GM18505 (cell line): ENCODE measurements around the gene LMO7.

ENCODE experiments used
- ATAC-seq: cut with Tn5 transposase; IDR thresholded peaks from one replicate; pipeline ENCODE4 v1.9.1; 2021; ENCODE audit not compliant: unreplicated experiment
- POLR2A ChIP-seq: IDR thresholded peaks from 4 replicates; pipeline ENCODE4 v1.6.1; 2011; ENCODE audit warnings: borderline replicate concordance; ENCODE audit not compliant: insufficient read depth, insufficient read length; ENCODE audit errors: extremely low read depth

LMO7 gene

DNA sequence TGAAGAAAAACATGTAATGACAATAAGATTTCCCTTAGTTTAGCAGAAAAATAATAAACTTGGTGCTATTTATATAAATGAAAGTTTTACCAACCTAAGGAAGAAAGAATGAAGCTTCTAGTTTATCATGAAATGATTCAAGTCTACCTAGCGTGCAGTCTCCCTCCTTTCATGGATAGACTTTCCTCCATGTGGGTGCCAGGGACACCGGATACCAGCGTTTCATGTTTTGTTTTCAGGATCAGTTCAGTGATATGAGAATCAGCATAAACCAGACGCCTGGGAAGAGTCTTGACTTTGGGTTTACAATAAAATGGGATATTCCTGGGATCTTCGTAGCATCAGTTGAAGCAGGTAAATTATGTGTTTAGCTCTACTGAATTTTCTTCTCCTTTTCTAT, 196.7 kb downstream of the LMO7 start:
- no peak for ATAC-seq
- no peak for TF ChIP-seq POLR2A

DNA sequence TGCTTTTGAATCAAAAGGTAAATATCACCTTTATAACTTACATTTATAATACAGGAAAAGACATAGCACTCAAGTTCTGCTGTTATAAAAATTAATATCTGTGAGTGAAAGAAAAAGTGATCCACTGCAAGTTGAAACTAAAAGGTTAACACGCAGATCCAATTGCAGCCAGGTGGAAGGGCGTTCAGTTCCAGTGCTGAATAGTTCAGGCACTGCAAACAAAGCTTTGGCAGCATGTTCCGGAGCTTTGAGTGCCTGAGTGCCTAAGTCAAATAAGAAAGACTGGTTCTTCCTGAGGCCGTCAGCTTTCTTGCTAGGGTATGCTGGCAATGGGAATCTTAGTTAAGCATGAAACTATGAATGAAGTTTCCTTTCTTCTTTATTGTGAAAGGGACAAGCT, 200.3 kb downstream of the LMO7 start:
- TF ChIP-seq POLR2A, result no peak
- no peak for ATAC-seq

DNA sequence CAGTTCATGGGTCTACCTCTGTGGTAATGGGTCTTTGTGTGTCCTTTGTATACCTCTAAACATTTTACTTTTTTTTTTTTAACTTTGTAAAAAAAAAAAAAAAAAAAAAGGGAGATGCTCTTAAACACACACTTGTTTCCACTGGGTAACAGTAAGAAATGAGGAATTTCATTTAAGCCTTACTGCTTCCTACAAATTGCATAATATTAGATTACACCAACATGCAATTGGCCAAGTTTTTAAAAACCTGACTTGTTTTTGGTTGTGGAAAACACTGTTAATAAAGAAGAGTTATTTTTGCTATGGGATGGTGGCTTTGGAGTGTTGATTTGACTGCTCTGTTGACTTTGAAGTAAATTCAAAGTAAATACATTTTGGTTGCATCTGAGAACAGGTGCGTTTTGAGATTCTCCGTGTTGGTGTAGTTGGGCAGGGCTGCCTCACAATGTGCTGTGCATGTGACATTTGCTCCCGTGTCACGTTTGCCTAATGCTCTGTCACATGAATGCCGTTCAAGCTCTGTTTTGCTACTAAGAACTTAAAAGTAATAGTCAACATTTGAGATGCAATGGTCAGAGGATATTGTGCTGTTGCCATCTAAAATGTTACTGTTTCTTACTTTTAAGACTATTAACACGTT, 202.4 kb downstream of the LMO7 start:
- no peak for TF ChIP-seq POLR2A
- ATAC-seq, result no peak

DNA sequence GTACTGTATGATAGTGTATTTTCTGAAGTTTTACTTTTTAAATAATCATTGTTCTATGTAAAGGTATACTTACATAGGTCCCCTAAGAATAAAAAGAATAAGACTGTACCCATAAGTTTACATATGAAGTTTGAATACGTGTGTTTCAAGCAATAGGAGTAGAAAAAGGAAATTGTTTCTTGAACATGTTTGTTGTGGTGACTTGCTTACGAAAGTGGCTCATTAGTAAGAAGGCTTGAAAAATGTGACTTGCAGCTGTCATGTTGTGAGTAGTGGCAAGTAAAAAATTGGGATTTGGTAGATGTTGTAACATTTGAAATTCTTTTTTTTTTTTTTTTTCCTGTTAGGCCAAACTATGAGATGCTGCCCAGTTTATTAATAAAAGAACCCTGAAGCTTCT, 203.3 kb downstream of the LMO7 start:
- no peak for TF ChIP-seq POLR2A
- ATAC-seq, result no peak

DNA sequence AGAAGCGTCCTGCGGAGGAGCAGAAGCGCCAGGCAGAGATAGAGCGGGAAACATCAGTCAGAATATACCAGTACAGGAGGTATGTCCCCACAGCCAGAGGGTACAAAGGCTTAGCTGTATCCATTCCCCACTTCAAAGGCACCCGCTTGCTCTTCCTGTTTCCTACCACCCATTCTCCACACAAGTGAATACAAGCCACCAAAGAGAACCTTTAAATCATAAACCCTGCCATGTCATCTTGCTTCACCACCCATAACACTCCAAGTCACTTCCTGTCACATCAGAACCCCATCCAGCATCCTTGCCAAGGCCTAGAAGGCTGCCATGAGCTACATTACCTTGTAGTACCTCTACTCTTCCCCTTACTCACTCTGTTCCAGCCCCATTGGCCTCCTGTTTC, 205.8 kb downstream of the LMO7 start:
- no peak for ATAC-seq
- no peak for TF ChIP-seq POLR2A

DNA sequence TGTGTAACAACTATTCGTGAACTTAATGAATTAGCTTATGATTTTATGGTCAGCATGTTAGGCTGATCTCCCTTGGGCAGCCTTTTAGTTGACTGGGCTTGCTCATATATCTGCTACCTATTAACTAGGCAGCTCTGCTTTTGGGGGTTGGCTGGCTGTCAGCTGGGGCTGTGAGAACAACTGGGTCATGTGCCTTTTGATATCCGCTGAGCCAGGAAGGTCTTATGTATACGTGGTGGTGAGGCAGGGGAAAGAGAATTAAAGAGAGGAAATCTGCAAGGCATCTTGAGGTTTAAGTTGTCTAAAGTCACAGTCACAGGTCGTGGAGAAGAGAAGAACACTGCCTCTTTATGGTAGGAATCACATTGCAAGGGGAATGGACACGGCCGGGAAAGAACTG, 206.9 kb downstream of the LMO7 start:
- no peak for TF ChIP-seq POLR2A
- ATAC-seq, result no peak

DNA sequence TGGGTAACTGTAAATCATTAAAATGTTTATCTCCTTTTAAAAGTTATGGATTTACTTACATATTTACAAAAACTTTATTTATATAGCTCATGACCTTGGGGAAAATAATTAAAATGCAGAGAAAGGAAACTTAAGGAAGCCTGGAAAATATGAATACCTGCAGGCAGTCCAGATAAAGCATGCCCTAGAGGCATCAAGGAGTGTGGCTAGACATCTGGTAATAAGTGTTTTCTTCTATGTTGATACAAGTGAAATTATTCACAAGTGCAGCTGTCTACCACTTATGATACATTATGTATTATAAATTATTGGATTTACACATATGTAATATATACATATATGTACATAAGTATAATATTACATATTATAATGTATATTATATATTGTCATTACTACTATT, 207.9 kb downstream of the LMO7 start:
- TF ChIP-seq POLR2A, result no peak
- ATAC-seq, result no peak

DNA sequence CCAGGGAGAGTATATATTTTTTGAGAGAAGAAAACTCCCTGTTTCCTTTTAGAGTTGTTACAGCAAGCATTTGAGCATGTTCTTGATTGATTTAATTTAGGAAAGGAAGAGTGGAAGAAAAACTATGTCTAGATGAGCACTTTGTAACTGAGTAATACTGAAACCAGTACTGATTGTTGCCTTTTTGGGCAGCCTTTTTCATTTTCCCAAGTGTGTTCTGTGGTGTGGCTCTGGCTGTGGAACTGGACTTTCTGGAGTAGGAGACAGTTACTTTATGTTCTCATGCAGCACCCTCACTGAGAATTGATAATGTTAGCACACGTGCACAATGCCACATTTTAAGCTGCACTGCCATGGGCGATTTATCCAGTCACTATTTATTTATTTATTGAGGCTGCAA, 211.5 kb downstream of the LMO7 start:
- ATAC-seq, result no peak
- TF ChIP-seq POLR2A, result no peak

DNA sequence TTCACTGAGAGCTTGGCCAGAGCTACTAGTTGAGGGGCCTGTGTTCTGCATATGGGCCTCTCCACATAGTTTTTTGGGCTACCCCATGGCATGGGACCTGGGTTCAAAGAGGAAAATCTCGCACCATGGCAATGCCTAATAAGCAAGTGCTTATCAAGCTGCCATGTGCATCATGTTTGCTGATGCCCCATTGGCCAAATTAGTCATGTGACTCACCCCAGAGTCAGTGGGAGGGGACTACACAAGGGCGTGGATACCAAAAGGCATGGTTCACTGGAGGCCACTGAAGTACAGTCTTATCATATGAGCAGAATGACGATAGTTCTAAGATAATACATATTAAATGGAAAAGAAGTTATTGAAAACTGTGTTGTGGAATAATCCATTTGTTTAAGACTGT, 214.8 kb downstream of the LMO7 start:
- no peak for ATAC-seq
- no peak for TF ChIP-seq POLR2A

DNA sequence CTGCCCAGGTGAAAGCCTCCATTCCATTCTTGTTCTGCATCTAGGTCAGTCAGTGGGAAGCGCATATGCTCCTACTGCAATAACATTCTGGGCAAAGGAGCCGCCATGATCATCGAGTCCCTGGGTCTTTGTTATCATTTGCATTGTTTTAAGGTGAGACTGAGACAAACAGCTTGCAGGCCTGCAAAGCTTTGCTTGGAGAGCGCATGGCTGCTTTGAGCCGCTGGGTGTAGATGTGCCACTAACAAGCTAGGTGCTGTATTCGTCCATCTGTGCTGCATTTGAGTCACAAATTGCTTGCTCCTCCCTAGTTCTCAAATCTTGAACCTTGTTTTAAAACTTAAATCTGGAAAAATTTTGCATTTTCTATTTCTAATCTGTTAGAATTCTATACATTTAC, 219.1 kb downstream of the LMO7 start:
- TF ChIP-seq POLR2A, result no peak
- no peak for ATAC-seq

DNA sequence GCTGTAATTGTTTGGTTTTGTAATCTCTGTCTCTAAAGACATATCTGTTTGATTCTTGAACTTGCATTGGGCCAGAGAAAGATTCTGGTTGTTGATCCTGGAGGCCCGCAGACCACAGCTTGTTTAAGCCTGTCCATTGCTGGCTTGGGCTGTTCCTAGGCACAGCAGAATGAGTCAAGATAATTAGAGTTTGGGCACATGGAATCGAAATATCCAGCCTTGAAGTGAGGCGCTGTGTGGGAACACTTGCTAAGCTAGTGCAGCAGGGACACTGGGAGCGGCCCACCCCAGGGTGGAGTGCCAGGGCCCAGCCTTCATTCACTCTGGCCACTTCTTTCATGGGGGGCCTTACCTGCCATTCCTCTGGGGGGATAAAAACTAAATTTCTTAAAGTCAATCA, 219.7 kb downstream of the LMO7 start:
- no peak for TF ChIP-seq POLR2A
- ATAC-seq, result no peak

DNA sequence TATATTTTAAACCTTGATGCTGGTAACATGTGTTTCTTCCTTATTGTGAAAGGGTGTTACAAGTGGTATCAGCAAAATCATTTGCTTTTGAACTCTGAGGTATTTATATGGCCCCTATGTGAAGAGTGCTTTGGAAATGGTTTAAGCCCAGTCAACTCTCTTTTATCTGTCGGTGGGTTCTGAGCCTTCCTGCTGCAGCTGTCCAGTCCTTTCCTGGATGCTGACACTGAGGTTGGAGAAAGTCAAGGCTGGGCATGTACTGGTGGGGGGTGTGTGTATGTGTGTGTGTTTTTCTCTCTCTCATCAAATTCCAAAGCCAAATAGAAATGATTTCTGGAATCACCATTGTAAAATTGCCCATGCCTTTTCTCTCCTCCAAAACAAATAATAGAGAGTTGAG, 221.2 kb downstream of the LMO7 start:
- TF ChIP-seq POLR2A, result no peak
- ATAC-seq, result no peak

DNA sequence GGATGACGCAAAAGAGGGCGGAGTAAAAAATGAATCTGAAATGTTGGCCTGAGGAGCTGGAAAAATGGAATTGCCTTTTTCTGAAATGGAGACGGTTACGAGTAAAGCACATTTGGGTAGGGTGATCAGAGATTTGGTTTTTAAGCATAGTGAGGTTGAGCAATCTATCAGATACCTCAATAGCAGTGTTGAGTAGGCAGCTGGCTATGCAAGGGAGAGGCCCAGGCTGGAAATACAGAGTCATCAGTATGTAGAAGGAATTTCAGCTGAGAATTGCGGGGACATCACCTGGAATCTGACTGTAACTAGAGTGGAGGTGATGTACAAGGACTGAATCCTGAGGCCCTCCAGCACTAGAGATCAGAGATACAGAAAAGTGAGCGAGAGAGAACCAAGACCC, 224.8 kb downstream of the LMO7 start:
- no peak for TF ChIP-seq POLR2A
- ATAC-seq, result no peak

DNA sequence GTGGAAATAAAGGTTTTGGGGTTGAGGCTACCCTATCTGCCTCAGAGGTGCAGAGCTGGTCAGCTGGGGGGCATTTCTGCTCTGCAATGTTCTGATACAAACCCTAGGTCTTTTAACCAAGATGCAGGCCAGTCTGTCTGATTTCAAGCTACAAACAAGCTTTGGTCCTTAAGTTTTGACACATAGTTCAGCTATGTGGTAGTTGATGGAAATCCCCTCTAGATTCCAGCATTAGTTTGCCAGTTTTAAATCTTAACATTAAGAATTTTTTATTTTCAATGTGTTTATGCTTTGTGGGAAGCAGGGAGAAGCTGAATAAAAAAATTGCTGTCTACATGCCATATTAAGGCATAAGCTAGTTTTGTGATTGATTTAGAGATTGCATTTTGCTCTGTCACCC, 225.7 kb downstream of the LMO7 start:
- TF ChIP-seq POLR2A, result no peak
- no peak for ATAC-seq

DNA sequence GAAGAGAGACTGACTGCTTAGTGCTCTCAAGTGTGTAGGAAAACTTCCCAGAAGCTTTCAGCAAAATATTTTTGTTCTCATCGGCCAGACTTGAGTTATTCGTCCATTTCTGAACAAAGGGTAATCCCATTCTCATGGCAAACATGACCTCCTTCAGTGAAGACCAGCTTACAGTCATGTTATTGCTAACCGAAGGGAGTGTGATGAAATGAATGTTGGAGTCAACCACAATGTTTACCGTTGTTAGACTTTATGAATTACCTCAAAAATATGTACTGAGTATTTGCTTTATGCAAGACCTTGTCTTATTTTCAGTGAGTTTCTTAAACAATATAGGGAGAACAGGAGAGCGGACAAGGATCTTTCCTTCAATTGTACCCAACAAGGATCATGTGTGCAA, 228.6 kb downstream of the LMO7 start:
- no peak for TF ChIP-seq POLR2A
- ATAC-seq, result no peak
